ENCODE data around the gene PLEKHN1.

The PLEKHN1 gene

DNA sequence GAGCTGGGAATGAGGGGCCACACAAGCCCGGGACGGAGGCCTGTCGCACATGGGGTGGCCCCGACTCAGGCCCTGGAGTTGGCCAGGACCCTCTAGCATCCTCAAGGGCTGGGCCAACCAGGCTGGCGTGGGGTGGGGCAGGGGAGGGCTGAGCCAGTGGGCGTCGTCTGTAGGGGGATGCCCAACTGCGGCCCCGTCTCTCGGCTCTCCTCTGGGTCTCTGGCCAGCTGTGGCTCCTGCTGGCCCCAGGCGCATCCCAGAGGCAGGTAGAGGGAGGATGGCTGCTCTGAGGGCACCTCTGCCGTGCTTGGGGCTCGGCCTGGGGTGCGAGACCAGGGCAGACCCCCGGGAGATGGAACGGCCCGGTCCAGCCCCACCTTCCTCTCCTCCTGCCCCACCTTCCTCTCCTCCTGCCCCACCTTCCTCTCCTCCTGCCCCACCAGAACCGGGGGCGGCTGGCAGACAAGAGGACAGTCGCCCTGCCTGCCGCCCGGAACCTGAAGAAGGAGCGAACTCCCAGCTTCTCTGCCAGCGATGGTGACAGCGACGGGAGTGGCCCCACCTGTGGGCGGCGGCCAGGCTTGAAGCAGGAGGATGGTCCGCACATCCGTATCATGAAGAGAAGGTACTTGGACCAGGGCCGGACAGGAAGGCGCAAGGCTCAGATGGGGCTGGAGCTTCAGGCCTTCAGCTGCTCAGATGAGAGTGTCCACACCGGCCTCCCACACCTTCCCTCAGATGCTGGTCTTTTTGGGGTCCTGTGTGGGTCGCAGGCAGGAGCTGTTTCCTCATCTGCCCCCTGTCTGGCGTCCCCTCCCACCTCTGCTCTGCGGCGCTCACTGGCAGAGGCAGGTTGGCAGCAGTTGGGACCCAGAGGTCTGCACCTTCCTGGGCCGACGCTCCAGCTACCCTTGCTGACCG lies 36.3 kb upstream of the PLEKHN1 start:
- no peak for DNase-seq (ENCODE audit: low read depth in 2 of 2)

DNA sequence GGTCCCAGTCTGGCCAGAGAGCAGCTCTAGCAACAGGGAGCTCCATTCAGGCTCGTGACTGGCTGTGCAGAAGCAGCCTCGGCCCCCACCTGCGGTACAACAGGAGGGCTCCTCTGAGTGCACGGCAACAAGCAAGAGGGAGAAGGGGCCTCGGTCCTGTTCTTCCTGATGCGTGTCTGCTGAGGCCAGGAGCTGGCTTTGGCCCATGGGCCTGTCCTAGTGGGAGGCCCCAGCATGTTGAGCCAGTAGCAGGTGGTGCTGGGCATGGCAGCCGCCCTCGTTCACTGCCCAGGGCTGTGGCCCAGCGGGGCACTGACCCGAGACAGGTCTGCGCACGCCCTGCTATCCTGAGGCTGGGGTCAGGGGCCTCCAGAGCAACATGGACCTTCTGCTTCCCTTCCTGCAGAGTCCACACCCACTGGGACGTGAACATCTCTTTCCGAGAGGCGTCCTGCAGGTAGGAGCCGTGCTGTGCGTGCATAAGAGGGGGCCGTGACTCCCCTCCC lies 35.6 kb upstream of the PLEKHN1 start:
- DNase-seq (ENCODE audit: low read depth in 2 of 2) = no peak

DNA sequence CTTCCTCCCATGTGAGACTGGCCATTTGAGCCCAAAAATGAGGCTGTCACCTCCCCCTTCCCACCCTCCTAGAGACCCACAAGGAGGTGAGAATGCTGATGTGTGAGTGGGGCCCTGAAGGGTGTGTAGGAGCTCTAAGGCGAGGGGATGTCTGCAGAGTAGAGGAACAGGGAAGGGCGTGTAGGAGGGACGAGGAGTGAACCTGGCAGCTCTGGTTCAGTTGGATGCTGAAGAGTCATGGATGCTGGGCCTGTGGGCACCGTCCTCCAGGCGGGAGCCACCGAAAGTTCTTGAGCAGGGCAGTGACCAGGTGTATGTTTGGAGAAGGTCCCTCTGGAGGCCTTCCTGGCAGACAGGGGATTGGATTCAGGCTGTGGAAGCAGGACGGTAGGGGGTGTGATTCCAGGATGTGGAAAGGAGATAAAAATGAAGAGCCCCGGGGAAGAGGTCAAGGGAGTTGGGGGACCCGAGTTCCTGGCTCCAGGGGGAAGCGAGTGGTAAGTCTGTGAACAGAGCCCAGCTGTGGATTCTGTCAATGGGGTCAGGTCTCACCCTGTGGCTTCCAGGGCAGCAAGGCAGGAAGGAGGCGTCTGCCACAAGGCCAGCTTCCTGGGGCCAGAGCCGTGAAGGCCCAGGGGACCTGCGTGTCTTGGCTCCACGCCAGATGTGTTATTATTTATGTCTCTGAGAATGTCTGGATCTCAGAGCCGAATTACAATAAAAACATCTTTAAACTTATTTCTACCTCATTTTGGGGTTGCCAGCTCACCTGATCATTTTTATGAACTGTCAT lies 34.7 kb upstream of the PLEKHN1 start:
- DNase-seq (ENCODE audit: low read depth in 2 of 2) = no peak

DNA sequence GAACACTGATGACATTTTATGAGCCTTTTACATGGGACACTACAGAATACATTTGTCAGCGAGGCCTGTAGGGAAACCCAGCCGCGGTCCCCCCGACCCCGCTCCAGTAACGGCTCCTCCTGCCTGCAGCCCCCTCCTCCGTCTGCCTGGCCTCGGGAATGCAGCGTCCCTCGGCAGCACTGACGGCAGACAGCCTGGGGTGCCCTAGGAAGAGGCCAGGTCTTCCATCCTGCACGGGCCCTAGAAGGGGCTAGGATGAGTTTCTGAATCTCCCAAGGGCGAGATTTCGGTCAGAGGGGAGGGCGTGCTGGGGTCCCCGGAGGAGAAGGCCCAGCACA lies 34.1 kb upstream of the PLEKHN1 start:
- DNase-seq (ENCODE audit: low read depth in 2 of 2) = no peak

DNA sequence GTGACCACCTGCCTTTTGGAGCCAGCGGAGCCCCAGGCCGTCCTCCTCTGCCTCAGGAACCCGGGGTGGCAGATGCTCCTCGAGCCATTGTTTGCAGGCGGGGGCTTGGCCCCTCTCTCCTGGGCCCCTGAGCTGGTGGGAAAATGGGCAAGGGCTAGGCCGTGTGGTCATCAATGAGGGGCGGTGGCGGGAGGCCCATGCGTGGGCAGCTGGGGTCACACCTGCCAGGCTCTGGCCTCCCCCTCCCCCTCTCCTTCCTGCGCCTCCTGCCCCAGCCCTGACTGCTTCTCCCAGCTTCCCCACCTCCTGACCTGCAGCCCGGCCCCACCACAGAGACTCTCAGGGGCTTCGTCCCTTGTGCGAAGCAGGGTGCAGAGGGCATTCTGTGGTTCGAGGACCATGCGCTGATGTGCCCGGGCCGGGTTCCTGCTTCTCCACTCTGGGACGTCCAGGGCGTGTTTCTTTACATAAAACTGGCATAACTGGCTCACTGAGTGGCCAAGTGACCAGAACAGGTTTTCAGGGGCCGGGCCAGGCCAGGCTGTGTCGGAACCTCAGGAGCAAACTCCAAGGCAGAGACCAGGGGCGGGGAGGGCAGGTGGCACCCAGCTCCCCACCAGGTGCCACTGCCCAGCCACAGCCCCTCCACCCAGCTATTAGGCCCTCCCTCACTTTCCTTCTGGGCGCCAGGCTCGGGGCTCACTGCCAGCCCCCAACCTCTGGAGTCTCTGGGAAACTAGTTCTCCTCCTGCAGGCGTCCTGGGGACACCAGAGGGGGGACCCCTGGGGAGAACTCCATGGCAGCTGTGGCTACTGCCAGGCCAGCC lies 33.3 kb upstream of the PLEKHN1 start:
- DNase-seq (ENCODE audit: low read depth in 2 of 2) = no peak

DNA sequence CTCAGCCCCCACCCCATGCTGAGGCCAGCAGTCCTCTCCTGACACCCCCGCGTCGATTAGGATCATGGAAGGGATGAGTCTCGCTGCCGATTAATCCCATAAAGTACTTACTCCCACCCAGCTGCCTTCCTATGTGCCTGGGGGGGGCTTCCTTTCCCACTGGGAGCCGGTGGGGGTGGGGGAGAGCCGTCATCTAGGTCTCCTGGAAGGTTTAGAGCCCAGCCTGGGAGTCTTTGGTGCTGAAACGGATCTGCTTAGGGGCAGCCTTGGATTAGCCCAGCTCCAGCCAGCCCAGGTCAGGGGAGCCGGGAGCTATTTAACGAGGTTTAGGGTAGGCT lies 32.7 kb upstream of the PLEKHN1 start:
- no peak for DNase-seq (ENCODE audit: low read depth in 2 of 2)

DNA sequence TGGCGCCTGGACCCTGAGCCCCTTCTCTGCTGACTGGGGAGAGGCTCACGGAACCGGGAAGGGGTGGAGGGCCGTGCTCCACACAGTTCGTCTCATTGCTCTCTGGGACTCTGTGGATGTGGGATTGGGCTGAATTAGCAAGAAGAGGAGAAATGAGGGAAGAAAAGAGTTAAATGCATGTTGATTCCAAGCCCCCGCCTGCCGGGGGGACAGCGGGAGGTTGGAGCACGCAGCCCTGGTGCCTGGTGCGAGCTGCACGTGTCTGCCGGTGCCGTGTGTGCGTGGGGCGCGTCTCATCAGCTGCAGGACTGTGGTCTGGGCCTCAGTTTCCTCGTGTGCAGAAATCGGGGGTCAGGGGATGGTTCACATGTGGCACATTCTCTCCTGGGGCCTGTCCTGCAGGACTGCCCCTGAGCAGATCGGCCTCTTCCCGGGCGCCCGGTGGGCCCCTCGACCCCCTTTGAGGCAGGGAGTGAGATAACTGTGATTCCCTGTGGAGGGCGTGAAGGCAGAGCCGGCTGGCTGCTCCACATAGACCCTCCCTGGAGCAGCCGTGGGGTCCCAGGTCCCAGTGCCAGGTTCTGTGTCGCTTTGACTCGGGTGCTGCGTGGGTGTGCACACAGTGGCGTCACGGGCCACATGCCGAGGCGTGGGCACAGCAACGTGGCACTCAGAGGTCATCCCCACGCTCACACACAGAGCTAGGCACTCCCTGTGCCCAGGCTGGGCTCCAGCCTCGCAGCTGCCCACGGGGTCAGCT lies 31.1 kb upstream of the PLEKHN1 start:
- no peak for DNase-seq (ENCODE audit: low read depth in 2 of 2)

DNA sequence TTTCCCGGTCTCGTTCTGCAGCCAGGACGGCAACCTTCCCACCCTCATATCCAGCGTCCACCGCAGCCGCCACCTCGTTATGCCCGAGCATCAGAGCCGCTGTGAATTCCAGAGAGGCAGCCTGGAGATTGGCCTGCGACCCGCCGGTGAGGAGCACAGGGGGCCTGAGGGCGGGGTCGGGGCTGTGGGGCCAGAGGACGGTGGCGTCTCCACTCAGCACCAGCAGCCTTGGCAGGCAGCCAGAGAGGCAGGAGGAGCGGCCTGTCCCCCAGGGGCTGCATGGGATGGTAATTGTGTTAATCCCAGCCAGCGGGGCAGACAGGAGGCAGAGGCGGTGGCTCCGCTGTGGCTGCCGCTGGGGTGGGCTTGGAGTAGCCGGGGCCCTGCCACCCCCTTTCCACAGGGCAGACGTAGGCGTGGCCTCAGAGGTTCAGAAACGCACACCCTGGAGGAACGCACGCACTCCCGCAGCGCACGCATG lies 30.5 kb upstream of the PLEKHN1 start:
- no peak for DNase-seq (ENCODE audit: low read depth in 2 of 2)

DNA sequence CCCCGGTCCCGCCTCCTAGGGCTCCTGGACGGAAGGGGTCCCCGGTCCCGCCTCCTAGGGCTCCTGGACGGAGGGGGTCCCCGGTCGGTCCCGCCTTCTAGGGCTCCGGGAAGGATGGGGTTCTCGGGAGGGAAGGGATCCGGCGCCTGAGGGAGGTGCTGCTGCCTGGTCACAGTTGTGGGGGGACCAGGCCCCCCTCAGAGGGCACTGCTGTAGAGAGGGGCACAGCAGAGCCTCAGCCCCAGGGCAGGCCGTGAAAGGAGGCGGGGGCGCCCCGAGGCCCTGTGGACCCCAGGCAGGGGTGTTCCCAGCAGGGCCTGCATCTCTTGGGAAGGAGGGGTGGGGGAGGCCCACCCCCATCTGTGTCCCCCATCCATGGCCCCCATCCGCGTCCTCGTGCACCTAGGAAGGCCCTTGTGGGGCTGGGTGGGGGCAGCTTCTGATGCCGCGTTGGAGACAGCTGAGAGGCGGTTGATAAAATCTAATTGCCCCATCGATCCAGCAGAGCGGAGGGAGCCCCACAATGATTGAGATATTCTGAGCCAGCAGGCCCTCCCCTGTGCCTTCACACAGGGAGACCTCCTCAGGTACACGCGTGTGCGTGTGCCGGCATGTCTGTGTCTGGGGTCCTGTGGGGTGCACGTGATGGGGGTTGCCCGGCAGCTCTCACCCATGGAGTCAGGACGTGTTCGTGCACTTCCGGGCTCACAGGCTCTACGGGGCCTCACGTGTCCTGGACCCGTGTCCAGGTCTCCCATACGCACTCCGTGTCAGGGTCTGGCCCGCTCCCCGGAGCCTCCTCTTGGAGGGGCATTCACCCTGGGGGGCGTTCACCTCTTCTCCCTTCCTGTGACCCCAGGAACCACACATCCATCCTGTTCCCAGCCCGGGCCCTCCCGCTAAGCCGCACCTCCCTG lies 29.7 kb upstream of the PLEKHN1 start:
- no peak for DNase-seq (ENCODE audit: low read depth in 2 of 2)

DNA sequence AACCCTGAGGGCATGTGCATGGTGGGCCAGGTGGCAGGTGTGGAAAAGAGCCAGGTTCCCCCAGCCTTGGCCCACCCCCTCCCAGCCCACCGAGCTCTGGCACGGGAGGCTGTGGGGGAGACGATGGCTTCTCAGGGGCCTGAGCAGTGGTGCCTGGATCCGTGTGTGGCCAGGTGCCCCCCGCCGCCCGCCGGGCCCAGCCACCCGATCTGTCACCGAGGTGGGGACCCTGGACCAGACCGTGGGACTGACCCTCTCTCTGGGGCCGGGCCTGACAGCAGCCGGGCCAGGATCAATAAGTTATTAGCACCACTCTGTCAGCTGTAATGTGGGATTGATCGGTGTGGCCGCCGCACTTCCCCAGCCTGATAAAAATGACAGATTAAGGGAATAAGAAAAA lies 28.8 kb upstream of the PLEKHN1 start:
- no peak for DNase-seq (ENCODE audit: low read depth in 2 of 2)

DNA sequence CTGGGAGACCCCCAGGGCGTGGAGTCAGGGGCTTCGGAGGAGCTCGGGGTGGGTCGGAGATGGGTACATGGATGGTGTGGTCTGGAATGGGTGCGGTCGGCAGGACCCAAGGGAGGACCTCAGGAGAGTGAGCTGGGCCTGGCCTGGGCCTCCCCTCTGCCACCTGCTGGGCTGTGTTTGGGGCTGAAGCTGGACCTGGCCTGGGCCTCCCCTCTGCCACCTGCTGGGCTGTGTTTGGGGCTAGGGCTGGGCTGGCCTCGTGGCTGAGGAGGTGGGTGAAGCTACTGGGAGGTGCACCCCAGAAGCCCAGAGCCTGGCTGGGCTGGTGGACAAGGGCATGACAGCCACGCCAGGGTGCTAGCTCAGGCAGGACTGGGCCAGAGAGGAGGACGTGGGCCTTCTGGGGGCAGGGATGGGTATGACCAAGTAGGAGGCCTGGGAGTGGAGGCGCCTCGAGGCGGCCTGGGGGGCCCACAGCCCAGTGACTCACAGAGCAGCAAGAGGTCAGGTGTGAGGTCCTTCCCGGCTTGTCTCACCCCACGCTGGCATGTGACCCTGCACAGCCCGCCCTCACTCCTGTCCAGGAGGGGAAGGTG lies 28.1 kb upstream of the PLEKHN1 start:
- no peak for DNase-seq (ENCODE audit: low read depth in 2 of 2)

DNA sequence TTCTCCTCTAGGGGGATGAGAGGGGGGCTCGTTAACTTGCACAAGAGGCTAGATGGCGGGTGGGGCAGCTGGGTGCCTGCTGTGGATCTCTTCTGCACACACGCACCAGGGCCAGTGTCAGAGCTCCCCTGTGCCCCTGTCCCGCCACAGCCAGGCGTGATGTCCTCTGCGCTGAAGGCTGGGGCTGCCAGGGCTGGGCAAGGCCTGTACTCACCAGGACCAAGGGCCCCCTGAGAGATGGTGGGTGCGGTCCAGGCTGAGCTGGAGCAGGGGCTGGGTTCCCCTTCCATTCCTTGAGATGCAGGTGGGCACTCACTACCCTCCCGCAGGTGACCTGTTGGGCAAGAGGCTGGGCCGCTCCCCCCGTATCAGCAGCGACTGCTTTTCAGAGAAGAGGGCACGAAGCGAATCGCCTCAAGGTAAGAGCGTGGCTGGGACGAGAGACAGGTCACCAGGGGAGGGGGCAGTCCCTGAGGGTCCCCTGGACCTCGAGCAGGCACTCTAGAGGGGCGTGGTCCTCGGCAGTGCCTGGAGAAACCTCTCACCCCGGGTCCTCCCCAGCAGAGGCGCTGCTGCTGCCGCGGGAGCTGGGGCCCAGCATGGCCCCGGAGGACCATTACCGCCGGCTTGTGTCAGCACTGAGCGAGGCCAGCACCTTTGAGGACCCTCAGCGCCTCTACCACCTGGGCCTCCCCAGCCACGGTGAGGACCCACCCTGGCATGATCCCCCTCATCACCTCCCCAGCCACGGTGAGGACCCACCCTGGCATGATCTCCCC lies 27.4 kb upstream of the PLEKHN1 start:
- no peak for DNase-seq (ENCODE audit: low read depth in 2 of 2)

DNA sequence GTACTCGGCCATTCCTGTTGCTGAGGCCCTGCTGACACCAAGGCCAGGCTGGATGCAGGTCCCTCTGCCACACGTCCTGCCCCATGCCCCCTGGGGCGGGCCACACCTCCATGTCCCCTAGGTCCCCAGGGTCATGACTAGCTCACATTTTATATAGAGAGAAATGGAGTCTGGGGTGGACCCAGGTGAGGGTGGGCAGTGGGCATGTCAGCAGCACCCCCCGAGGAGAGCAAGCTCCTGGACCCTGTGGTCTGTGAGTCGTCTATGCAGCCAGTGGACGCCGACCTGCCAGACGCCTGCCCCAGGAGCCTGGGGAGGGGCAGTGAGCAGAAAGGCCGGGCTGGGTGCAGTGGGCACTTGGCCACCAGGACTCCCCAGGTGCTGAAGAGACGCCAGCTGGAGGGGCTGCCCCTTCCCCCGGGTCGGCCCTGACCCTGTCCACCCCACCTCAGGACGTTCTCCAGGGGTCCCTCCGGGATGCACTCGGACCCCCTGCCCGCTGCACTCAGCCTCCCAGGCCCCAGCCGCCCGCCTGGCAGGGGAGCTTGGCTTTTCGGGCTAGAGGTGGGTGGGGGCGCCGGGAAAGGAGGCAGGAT lies 26.7 kb upstream of the PLEKHN1 start:
- no peak for DNase-seq (ENCODE audit: low read depth in 2 of 2)

DNA sequence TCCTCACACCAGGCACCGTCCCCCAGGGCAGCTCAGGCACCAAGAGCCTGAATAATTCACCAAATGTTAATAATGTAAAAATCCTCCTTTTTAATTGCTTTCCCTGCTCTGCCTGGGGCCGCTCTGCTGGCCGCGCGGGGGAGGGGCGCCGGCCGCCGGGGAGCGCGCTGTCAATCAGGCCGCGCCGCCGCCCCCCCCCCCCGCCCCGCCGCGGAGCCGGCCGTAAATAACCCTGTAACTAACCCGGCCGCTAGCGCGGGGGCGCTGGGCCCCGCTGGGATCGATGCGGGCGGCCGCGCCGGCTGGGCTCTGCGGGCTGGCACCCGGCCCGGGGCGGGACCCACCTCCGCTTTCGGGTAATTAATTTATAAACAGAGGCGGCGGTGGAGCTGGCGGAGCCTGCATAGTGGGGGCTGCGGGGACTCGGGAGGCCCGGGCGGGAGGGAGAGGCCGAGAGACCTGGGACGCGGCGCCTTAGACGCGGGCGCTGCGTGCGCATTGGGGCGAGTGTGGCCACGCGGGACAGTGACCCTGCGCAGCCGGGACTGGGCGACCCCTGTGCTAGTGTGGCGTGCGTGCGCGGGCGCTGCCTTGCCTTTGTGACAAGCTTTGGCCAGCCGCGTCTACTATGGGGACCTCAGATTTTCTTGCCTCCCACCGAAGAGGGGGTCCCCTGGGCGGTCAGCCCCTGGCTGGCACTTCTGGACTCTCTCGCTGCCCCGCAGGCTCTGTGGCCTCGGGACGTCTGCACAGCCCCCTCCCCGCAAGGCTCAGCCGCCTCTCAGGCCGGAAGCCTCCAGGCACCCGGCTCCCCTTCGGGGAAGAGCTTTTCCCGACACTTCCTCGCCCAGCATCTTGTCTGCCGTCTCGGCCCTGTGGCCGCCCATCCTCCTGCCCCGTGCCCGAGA lies 25.9 kb upstream of the PLEKHN1 start:
- DNase-seq (ENCODE audit: low read depth in 2 of 2) = no peak

DNA sequence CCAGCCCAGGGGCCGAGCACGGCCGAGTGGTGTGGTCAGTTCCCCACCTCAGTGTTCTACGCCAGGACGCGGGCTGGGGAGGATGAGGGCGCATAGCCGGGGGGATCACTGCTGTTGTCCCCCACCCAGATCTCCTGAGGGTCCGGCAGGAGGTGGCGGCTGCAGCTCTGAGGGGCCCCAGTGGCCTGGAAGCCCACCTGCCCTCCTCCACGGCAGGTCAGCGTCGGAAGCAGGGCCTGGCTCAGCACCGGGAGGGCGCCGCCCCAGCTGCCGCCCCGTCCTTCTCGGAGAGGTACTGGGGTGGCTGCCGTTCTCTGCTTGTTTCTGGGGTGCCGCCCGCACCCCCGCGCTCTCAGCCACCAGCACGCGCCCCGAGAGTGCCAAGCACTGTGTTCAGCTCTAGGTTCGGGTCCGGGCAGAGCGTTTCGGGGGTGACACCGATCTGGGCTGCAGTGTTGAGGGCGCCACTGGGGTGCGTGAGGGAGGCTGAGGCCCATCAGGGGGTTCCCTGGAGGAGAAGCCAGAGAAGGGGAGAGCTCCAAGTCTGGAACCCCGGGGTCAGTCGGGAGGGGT lies 25.2 kb upstream of the PLEKHN1 start:
- no peak for DNase-seq (ENCODE audit: low read depth in 2 of 2)

DNA sequence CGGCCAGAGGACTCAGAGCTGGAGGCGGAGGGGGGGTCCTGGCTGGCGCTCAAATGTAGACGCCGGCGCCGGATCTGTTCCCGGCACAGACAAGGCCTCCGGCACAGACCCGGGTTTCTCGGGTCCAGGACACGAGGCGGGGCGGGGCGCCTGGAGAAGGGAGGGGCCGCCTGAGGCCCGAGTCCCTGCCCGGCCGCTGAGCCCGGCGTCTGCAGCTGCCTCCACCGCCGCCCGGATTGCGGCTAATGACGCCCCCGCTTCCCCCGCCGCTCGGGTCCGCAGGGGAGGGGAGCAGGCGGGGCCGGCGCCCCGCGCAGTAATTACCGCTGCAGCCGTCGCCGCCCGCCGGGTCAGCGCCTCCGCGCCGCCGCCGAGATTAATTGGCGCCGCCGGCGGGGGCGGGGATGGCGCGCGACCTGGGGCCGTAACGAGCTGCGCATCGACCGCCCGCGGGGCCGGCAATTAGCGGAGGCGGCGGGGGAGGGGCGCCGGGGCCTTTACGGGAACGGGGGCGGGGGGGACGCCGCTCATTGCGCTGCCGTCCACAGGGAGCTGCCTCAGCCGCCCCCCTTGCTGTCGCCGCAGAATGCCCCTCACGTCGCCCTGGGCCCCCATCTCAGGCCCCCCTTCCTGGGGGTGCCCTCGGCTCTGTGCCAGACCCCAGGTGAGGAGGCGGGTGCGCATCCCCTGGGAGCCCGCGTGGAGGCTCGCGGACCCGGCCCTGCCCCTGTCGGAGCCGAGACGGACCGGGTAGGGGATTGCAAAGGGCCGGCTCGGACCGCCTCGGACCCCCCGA lies 24.5 kb upstream of the PLEKHN1 start:
- DNase-seq (ENCODE audit: low read depth in 2 of 2) = no peak

All from stimulated activated CD8-positive, alpha-beta memory T cell treated with anti-CD3 and anti-CD28 coated beads, Interleukin-2, amount 100 ng/mL, for 1 hour (primary cell).